ENCODE measurements around the gene GTF2F1.

Gene GTF2F1

GRCh38 chr19:6376512-6377190 is 16.3 kb downstream of the GTF2F1 start:
- Histone ChIP-seq H3K27me3 (ENCODE audit: insufficient read depth, low read depth, severe bottlenecking) (no peaks in the 10 kb centered on the region), H3K27ac (no peak overlapping the region), H3K9me3 (ENCODE audit: severe bottlenecking) (no peaks in the 10 kb centered on the region), H3K4me3 (ENCODE audit: low read depth, low read length) (no peak overlapping the region), H3K36me3 (peaks cover 46% of the 10 kb centered on the region)
- no peak for TF ChIP-seq CTCF (IDR thresholded peaks at IDR 0.05; ENCODE audit: low read depth, low read length)
- no peak for DNase-seq

DNA sequence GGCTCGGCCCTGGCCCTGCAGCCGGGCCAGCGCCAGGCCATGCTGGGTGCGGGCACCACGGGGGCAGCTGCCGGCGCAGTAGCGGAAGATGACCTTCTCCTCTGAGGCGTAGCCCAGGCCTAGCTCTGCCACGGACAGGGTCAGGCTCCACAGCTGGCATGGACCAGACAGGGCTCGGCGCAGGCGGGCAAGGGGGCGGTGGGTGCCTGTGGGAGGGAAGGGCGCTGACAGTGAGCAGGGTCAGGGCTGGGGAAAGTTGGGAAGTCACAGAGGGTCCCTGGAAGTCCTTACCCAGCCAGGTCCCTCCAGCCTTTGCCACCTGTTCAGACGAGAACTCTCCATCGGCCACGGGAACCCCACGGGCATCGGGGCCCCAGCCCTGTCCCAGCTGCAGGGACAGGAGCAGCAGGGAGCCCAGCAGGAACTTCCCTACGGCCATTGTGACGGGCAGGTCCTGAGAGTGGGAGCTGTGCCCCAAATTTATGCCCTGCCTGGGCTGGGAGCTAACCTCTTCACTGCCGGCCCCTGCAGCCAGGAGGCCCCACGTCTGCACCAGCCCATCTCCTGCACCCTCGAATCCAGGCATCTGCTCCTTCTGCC is 17.5 kb downstream of the GTF2F1 start, which contains the start of gene PSPN:
Gene PSPN, minus strand, starts transcription at position 523 of the 600 bp plus-strand sequence. Its CDS starts 84 bp downstream, at position 439.
- Histone ChIP-seq H3K9me3 (ENCODE audit: severe bottlenecking) (no peaks in the 10 kb centered on the region), H3K27me3 (ENCODE audit: insufficient read depth, low read depth, severe bottlenecking) (no peaks in the 10 kb centered on the region), H3K36me3 (peaks cover 35% of the 10 kb centered on the region), H3K27ac (no peak within 1 kb of the TSS), H3K4me3 (ENCODE audit: low read depth, low read length) (no peak within 1 kb of the TSS)
- no peak for TF ChIP-seq CTCF (IDR thresholded peaks at IDR 0.05; ENCODE audit: low read depth, low read length)
- DNase-seq = no peak

DNA sequence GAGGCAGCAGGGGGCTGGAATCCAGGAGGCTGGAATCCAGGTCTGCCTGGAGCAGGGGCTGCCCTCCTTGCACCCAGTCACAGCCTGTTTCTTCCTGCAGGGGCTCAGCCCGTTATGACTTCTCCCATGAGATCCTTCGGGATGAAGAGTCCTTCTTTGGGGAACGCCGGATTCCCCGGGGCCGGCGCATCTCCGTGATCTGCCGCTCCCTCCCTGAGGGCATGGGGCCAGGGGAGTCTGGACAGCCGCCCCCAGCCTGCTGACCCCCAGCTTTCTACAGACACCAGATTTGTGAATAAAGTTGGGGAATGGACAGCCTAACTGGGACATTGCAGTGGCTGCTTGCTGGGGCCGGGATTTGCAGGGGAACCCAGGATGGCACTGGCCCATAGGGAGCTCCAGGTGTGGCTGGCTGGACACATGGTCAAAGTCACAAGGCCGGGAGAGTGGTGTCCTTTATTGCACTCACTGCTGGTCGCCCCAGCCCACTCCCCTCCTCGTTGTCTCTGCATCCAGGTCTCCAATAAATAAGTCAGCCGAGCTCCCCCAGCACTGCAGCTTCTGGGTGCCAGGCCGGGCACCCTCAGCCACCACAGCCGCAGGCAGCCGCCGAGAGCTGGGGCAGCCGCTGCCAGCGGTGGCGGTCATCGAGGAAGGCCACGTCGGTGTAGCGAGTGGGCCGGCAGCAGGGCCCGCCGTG is 18.1 kb downstream of the GTF2F1 start:
- no peak for TF ChIP-seq CTCF (IDR thresholded peaks at IDR 0.05; ENCODE audit: low read depth, low read length)

DNA sequence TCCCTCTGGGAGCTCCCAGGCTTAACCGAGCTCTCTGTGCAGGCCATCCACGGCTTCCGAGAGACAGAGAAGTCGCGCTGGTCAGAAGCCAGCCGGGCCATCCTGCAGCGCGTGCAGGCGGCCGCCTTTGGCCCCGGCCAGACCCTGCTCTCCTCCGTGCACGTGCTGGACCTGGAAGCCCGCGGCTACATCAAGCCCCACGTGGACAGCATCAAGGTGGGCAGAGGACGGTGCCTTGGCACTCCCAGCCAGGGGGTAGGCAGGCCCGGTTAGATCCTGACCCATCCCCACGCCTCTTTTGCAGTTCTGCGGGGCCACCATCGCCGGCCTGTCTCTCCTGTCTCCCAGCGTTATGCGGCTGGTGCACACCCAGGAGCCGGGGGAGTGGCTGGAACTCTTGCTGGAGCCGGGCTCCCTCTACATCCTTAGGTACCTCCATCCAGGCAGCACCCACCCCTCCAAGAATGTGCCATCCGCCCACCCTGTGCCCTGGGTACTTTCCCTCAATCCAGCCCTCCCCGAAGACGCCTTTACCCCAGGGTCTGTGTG is 18.7 kb downstream of the GTF2F1 start:
- no peak for TF ChIP-seq CTCF (IDR thresholded peaks at IDR 0.05; ENCODE audit: low read depth, low read length)
- Histone ChIP-seq H3K36me3 (peaks cover 22% of the 10 kb centered on the region), H3K4me3 (ENCODE audit: low read depth, low read length) (no peak overlapping the region), H3K9me3 (ENCODE audit: severe bottlenecking) (no peaks in the 10 kb centered on the region), H3K27ac (no peak overlapping the region), H3K27me3 (ENCODE audit: insufficient read depth, low read depth, severe bottlenecking) (no peaks in the 10 kb centered on the region)
- no peak for DNase-seq

More for the DNA sequence above, 18.1 kb downstream of the GTF2F1 start:
- H3K9me3 ChIP-seq (ENCODE audit: severe bottlenecking) = no peaks in the 10 kb centered on the region
- H3K27ac ChIP-seq = no peak overlapping the region
- no peak for DNase-seq
- peaks cover 28% of the 10 kb centered on the region for H3K36me3 ChIP-seq
- H3K4me3 ChIP-seq (ENCODE audit: low read depth, low read length) = no peak overlapping the region
- no peaks in the 10 kb centered on the region for H3K27me3 ChIP-seq (ENCODE audit: insufficient read depth, low read depth, severe bottlenecking)

DNA sequence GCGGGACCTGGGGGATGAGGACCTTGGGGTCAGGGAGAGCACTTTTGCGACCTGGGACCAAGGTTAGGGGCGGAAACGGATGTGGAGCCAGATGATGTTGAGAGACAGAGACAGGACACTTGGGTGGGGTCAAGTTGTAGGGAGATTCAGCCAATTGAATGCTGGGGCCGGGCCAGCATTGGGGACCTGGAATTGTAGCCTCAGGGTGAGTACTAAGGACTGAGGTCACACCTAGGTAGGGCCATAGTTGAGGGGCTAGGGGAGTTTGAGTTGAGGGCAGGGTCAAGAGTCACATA is 19.2 kb downstream of the GTF2F1 start:
- no peaks in the 10 kb centered on the region for H3K27me3 ChIP-seq (ENCODE audit: insufficient read depth, low read depth, severe bottlenecking)
- no peak for DNase-seq
- H3K4me3 ChIP-seq (ENCODE audit: low read depth, low read length) = peak overlapping the region; percentile 36
- peaks cover 21% of the 10 kb centered on the region for H3K36me3 ChIP-seq
- no peak for TF ChIP-seq CTCF (IDR thresholded peaks at IDR 0.05; ENCODE audit: low read depth, low read length)
- no peaks in the 10 kb centered on the region for H3K9me3 ChIP-seq (ENCODE audit: severe bottlenecking)
- H3K27ac ChIP-seq = peak overlapping the region; percentile 37; the same call in 1 of the 2 replicates
